ENCODE results near the gene TNK2.

TNK2 gene

DNA sequence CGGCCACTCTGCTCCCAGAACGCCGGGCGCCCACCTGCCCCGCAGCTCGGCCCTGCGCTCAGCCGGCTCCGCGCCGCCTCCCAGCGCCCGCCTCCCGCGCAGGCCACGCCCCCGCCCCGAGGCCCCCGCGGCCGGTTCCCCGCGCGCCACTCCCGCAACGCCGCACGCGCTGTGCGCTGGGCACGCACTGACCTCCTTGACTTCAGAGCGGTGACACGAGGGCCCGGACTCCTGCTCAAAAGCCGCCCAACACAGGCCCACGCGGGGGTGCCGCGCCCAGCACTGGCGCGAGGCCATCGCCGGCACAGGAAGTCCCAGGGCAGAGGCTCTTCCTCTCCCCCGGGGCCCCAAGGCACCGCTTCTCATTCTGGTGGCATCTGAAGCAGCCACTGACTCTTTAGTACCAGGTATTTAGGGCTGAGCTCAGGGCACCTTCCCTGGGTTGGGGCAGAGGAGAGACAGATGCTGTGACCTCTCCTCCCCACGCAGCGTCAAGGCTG, 12.4 kb downstream of the TNK2 start:
- H3K9ac ChIP-seq (ENCODE audit: low read depth, low read length, poor library complexity): peak overlapping the region; percentile 93
- no peak overlapping the region for H3K27ac ChIP-seq (replicated peaks; ENCODE audit: low read length)
- no peak overlapping the region for H2BK120ac ChIP-seq (ENCODE audit: low read depth, low read length)
- H3K9me3 ChIP-seq (replicated peaks in 1 of 2; ENCODE audit: control insufficient read depth in 2 of 2, insufficient read depth in 1 of 2, low read depth in 1 of 2, low read length in 2 of 2): peaks cover 0 to 2% of the 10 kb centered on the region in 2 donors
- no CpG with 5 or more reads among the region's 47 CpGs for WGBS, 2 donors (ENCODE audit: extremely low coverage in 2 of 2, insufficient read length in 2 of 2, insufficient replicate concordance in 1 of 2)
- peak overlapping the region; percentile 58 for H2BK12ac ChIP-seq (ENCODE audit: low read length)
- no peak overlapping the region for H2BK5ac ChIP-seq (ENCODE audit: low read length)
- no peaks in the 10 kb centered on the region for H3K27me3 ChIP-seq (ENCODE audit: control insufficient read depth in 3 of 3, insufficient read depth in 3 of 3, low read depth in 1 of 3, low read length in 3 of 3)
- H3K23ac ChIP-seq (ENCODE audit: low read depth, low read length, poor library complexity): peak overlapping the region; percentile 55
- H2BK15ac ChIP-seq (ENCODE audit: low read length): no peak overlapping the region
- peaks cover 41 to 43% of the 10 kb centered on the region in 2 donors for H3K4me1 ChIP-seq (ENCODE audit: control insufficient read depth in 2 of 2, insufficient read depth in 1 of 2, low read depth in 1 of 2, low read length in 2 of 2)
- H3K79me1 ChIP-seq (ENCODE audit: low read depth, low read length): peaks cover 21% of the 10 kb centered on the region
- H3K4ac ChIP-seq (ENCODE audit: low read length): peak overlapping the region; percentile 53
- no peaks in the 10 kb centered on the region for H3K36me3 ChIP-seq (replicated peaks in 1 of 2; ENCODE audit: control insufficient read depth in 2 of 2, insufficient read depth in 2 of 2, low read length in 2 of 2)
- peak overlapping the region; percentile 54 to 84 for H3K4me3 ChIP-seq (ENCODE audit: low read length in 2 of 2)
- H4K91ac ChIP-seq (ENCODE audit: low read depth, low read length, poor library complexity): no peak overlapping the region
- no peak overlapping the region for H3K14ac ChIP-seq (ENCODE audit: low read length)
- H3K4me2 ChIP-seq (ENCODE audit: insufficient read depth, low read length, poor library complexity, severe bottlenecking): peak overlapping the region; percentile 100
- peak; percentile 42 for DNase-seq (ENCODE audit: low spot score)
- H2AK5ac ChIP-seq (ENCODE audit: low read depth, low read length): peak overlapping the region; percentile 94
- peak overlapping the region; percentile 91 for H2AFZ ChIP-seq (ENCODE audit: low read length)
- H4K8ac ChIP-seq (ENCODE audit: low read depth, low read length): no peak overlapping the region
- H3K18ac ChIP-seq (ENCODE audit: low read length): peak overlapping the region; percentile 97

DNA sequence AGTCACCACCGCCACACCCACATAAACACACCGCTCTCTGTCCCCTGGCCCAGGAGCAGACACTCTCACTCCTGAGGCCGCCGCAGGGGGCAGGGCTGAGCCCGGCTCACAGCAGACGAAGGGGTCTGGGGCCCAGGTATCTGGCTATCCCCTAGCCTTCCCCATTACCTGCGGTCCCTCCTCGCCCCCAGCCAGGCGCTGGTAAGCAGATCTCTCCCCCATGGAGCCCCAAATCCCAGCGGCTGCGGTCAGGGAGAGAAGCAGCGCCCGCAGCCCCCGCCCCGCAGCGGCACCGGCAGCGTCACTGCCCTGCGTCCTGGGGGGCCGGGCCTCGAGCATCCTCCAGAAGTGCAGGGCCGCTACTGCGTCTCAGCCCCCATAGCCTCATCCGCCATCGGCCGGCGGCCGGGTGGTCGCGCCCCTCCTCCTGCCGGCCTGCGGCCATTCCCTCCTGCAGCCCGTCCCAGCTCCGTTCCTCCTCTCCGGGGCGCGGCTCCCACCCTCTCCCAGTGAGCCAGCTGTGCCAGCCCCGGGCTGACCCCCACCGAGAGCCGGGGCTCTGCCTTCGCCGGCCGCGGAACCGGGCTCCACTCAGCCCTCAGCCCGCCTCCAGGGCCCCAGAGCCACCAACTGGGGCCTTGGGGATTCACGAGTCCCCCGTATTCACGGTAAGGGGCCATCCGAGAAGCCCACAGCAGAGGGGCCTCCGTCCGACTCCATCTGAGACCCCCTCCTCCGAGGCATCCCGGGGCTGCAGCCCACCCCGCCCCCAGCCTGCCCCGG, 13.1 kb downstream of the TNK2 start:
- peak overlapping the region; percentile 94 for H2AK5ac ChIP-seq (ENCODE audit: low read depth, low read length)

DNA sequence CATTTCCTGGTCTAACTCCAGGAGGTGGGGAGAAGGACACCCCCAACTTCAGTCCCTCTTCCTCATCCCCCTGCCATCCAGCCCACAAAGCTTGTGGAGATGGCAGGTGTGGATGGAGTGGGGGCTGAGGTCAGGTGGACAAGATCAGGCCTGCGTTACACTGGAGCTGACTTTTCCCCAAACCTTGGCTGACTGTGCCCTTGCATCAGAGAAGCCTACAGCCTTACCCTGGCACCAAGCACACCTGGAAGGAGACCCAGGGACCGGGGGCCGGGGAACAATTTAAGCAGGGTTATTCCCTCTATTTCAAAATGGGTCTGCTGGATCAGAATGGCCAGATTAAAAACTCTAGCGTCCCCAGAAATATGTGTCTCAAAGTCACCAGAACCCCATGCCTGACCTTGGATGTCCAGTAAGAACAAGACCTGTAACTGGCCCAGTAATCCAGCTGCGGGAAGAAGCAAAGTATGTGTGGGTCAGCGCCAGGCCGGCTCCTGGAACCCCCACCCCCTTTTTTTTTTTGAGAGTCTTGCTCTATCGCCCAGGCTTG, 14.4 kb downstream of the TNK2 start:
- Histone ChIP-seq H2BK12ac (ENCODE audit: low read length) (no peak overlapping the region), H3K27ac (replicated peaks; ENCODE audit: low read length) (no peak overlapping the region), H3K9ac (ENCODE audit: low read depth, low read length, poor library complexity) (no peak overlapping the region), H2AK5ac (ENCODE audit: low read depth, low read length) (peak overlapping the region; percentile 93), H2BK120ac (ENCODE audit: low read depth, low read length) (no peak overlapping the region), H4K8ac (ENCODE audit: low read depth, low read length) (no peak overlapping the region), H3K14ac (ENCODE audit: low read length) (no peak overlapping the region), H3K36me3 (replicated peaks in 1 of 2; ENCODE audit: control insufficient read depth in 2 of 2, insufficient read depth in 2 of 2, low read length in 2 of 2) (no peaks in the 10 kb centered on the region), H3K4me1 (ENCODE audit: control insufficient read depth in 2 of 2, insufficient read depth in 1 of 2, low read depth in 1 of 2, low read length in 2 of 2) (peaks cover 46 to 55% of the 10 kb centered on the region in 2 donors), H2AFZ (ENCODE audit: low read length) (no peak overlapping the region), H3K9me3 (replicated peaks in 1 of 2; ENCODE audit: control insufficient read depth in 2 of 2, insufficient read depth in 1 of 2, low read depth in 1 of 2, low read length in 2 of 2) (no peaks in the 10 kb centered on the region), H4K91ac (ENCODE audit: low read depth, low read length, poor library complexity) (no peak overlapping the region), H2BK15ac (ENCODE audit: low read length) (no peak overlapping the region), H3K4me3 (ENCODE audit: low read length in 2 of 2) (no peak overlapping the region), H3K27me3 (ENCODE audit: control insufficient read depth in 3 of 3, insufficient read depth in 3 of 3, low read depth in 1 of 3, low read length in 3 of 3) (no peaks in the 10 kb centered on the region), H2BK5ac (ENCODE audit: low read length) (no peak overlapping the region), H3K4me2 (ENCODE audit: insufficient read depth, low read length, poor library complexity, severe bottlenecking) (no peak overlapping the region), H3K18ac (ENCODE audit: low read length) (no peak overlapping the region), H3K4ac (ENCODE audit: low read length) (no peak overlapping the region), H3K23ac (ENCODE audit: low read depth, low read length, poor library complexity) (peak overlapping the region; percentile 12), H3K79me1 (ENCODE audit: low read depth, low read length) (peaks cover 13% of the 10 kb centered on the region)
- WGBS, 2 donors (ENCODE audit: extremely low coverage in 2 of 2, insufficient read length in 2 of 2, insufficient replicate concordance in 1 of 2): no CpG with 5 or more reads among the region's 8 CpGs
- no peak for DNase-seq (ENCODE audit: low spot score)

More for the DNA sequence above, 13.1 kb downstream of the TNK2 start:
- Histone ChIP-seq H3K27ac (replicated peaks; ENCODE audit: low read length) (no peak overlapping the region), H3K23ac (ENCODE audit: low read depth, low read length, poor library complexity) (peak overlapping the region; percentile 65), H3K18ac (ENCODE audit: low read length) (peak overlapping the region; percentile 97), H3K9ac (ENCODE audit: low read depth, low read length, poor library complexity) (peak overlapping the region; percentile 93), H4K91ac (ENCODE audit: low read depth, low read length, poor library complexity) (no peak overlapping the region), H3K4me3 (ENCODE audit: low read length in 2 of 2) (peak overlapping the region; percentile 54 to 84), H2BK15ac (ENCODE audit: low read length) (no peak overlapping the region), H3K27me3 (ENCODE audit: control insufficient read depth in 3 of 3, insufficient read depth in 3 of 3, low read depth in 1 of 3, low read length in 3 of 3) (no peaks in the 10 kb centered on the region), H3K79me1 (ENCODE audit: low read depth, low read length) (peaks cover 18% of the 10 kb centered on the region), H2BK5ac (ENCODE audit: low read length) (peak overlapping the region; percentile 39), H2AFZ (ENCODE audit: low read length) (peak overlapping the region; percentile 91), H3K4me1 (ENCODE audit: control insufficient read depth in 2 of 2, insufficient read depth in 1 of 2, low read depth in 1 of 2, low read length in 2 of 2) (peaks cover 37 to 43% of the 10 kb centered on the region in 2 donors), H3K14ac (ENCODE audit: low read length) (peak overlapping the region; percentile 82), H2BK120ac (ENCODE audit: low read depth, low read length) (peak overlapping the region; percentile 97), H2BK12ac (ENCODE audit: low read length) (peak overlapping the region; percentile 22), H3K9me3 (replicated peaks in 1 of 2; ENCODE audit: control insufficient read depth in 2 of 2, insufficient read depth in 1 of 2, low read depth in 1 of 2, low read length in 2 of 2) (peaks cover 0 to 2% of the 10 kb centered on the region in 2 donors), H3K4ac (ENCODE audit: low read length) (peak overlapping the region; percentile 23), H3K36me3 (replicated peaks in 1 of 2; ENCODE audit: control insufficient read depth in 2 of 2, insufficient read depth in 2 of 2, low read length in 2 of 2) (no peaks in the 10 kb centered on the region), H4K8ac (ENCODE audit: low read depth, low read length) (peak overlapping the region; percentile 43), H3K4me2 (ENCODE audit: insufficient read depth, low read length, poor library complexity, severe bottlenecking) (peak overlapping the region; percentile 100)
- peak; percentile 20 for DNase-seq (ENCODE audit: low spot score)
- WGBS, 2 donors (ENCODE audit: extremely low coverage in 2 of 2, insufficient read length in 2 of 2, insufficient replicate concordance in 1 of 2): no CpG with 5 or more reads among the region's 56 CpGs

DNA sequence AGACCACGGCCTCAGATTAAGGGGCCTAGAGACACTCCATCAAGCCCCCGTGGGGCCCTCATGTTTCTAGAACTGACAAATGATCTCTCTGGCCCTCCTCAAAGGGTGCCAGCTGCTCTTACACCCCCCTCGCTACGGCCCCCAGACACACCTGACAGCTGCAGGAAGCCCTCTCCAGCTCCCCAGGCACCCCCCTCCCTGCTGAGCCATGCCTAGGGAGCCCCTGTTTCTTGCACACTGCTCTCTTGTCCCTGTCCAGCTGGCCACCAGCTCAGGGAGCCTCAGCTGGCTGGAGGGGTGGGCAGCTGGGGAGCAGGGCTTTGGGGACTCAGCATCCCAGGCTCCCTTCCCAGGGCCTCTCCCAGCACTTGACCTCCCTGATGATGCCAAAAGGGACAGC, 14.8 kb downstream of the TNK2 start:
- H3K14ac ChIP-seq (ENCODE audit: low read length): no peak overlapping the region
- WGBS, 2 donors (ENCODE audit: extremely low coverage in 2 of 2, insufficient read length in 2 of 2, insufficient replicate concordance in 1 of 2): no CpG with 5 or more reads among the region's 4 CpGs
- no peak overlapping the region for H2BK5ac ChIP-seq (ENCODE audit: low read length)

More for the DNA sequence above, 14.8 kb downstream of the TNK2 start:
- Histone ChIP-seq H3K23ac (ENCODE audit: low read depth, low read length, poor library complexity) (peak overlapping the region; percentile 12), H4K91ac (ENCODE audit: low read depth, low read length, poor library complexity) (no peak overlapping the region), H3K27ac (replicated peaks; ENCODE audit: low read length) (no peak overlapping the region), H2AFZ (ENCODE audit: low read length) (no peak overlapping the region), H3K4ac (ENCODE audit: low read length) (no peak overlapping the region), H3K79me1 (ENCODE audit: low read depth, low read length) (peaks cover 13% of the 10 kb centered on the region), H3K18ac (ENCODE audit: low read length) (no peak overlapping the region), H3K9ac (ENCODE audit: low read depth, low read length, poor library complexity) (no peak overlapping the region), H2AK5ac (ENCODE audit: low read depth, low read length) (peak overlapping the region; percentile 93), H3K4me2 (ENCODE audit: insufficient read depth, low read length, poor library complexity, severe bottlenecking) (no peak overlapping the region), H3K36me3 (replicated peaks in 1 of 2; ENCODE audit: control insufficient read depth in 2 of 2, insufficient read depth in 2 of 2, low read length in 2 of 2) (no peaks in the 10 kb centered on the region), H4K8ac (ENCODE audit: low read depth, low read length) (no peak overlapping the region), H2BK12ac (ENCODE audit: low read length) (no peak overlapping the region), H2BK15ac (ENCODE audit: low read length) (no peak overlapping the region), H3K27me3 (ENCODE audit: control insufficient read depth in 3 of 3, insufficient read depth in 3 of 3, low read depth in 1 of 3, low read length in 3 of 3) (no peaks in the 10 kb centered on the region), H2BK120ac (ENCODE audit: low read depth, low read length) (no peak overlapping the region), H3K4me1 (ENCODE audit: control insufficient read depth in 2 of 2, insufficient read depth in 1 of 2, low read depth in 1 of 2, low read length in 2 of 2) (peaks cover 46 to 56% of the 10 kb centered on the region in 2 donors), H3K4me3 (ENCODE audit: low read length in 2 of 2) (no peak overlapping the region), H3K9me3 (replicated peaks in 1 of 2; ENCODE audit: control insufficient read depth in 2 of 2, insufficient read depth in 1 of 2, low read depth in 1 of 2, low read length in 2 of 2) (no peaks in the 10 kb centered on the region)
- no peak for DNase-seq (ENCODE audit: low spot score)
